Measurements from ENCODE around the gene KIF26B. TPM values are rescaled to one million over a fixed set of nuclear protein-coding genes. Genes with fewer than 3 reads are reported as not detected.

KIF26B gene
- total and polyA plus RNA-seq, 8 donors, result 0.27 to 4.5 (median 0.63) TPM

DNA sequence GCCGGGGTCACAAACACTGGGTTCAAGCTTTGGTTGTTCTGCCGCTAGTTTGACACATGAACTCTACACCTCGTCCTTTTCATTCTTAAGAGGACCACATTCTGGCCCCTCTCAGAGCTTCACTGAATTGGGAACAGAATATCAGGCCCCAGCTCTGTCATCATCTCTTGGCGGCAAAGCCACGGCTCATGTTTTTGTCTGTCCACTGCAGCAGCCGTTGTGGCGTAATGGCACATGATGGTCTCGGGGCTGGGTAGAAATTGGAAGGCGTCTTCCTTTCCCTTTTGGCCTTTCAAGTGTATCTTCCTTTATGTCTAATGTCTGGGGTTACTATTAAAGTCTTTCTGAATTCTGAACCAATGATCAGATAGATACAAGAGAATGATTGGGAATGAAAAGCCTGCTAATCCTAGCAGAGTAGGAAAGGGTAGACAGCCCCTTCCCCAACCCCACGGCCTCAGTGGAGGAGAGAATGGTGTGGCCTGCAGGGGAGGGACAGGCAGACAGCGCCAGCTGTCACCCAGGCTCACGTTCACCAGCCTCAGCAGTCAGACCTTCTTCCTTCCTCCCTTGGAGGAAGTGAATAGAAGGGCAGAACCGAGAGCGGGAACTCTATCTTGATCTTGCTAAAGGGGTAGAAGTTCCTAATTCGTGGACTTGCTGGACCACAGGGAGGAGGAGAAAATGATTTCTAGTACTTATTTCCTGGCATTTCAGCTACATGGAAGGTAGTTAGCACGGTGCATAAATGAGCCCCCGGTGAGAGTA lies 498.1 kb downstream of the KIF26B start:
- Histone ChIP-seq H3K4me1 (no peaks in the 10 kb centered on the region), H3K36me3 (no peaks in the 10 kb centered on the region), H3K9me3 (no peaks in the 10 kb centered on the region), H3K27ac (no peak overlapping the region), H3K27me3 (no peaks in the 10 kb centered on the region), H3K4me3 (no peak overlapping the region)
- ATAC-seq (no peak), DNase-seq (no peak), FAIRE-seq (no peak)
- no peak for TF ChIP-seq CTCF (IDR thresholded peaks at IDR 0.05)
- intact Hi-C loops (cut with DNase I), result no loop called here
- WGBS, 2 donors, result 77 to 79% methylated on average over 17 of the region's 17 CpGs

DNA sequence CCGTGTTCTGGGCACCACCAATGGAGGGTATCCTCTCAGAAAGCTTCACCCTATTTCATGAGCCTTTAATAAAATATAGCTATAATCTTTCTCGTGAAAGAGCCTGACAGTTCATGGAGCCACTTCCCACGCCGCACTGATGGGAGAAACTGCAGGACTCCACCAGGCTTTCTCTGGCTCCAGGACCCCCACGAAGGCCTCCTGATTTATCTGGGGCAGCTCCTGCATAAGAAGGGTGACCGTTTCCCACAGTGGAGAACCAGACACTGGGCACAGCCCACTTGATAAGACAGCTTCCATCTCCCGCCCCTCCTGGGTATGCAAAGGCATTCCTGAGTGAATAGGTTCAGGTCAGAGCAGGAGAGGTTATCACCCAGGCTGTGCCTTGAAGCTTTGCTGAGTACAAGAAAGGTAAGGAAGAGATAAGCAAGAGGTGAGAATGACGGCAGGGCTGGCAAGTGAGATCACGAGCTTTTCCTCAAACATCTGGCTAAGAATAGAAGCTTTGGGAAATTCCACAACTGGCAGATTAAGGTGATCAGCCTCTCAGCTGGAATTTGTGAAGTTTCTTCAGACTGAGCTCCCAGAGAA lies 499.8 kb downstream of the KIF26B start:
- no peaks in the 10 kb centered on the region for H3K27me3 ChIP-seq
- intact Hi-C loops (cut with DNase I), result no loop called here
- no peaks in the 10 kb centered on the region for H3K36me3 ChIP-seq
- no peak overlapping the region for H3K27ac ChIP-seq
- WGBS, 2 donors, result 45 to 47% methylated on average over 9 of the region's 9 CpGs
- ATAC-seq (peak in 1 of 4 donors; percentile 34), FAIRE-seq (no peak), DNase-seq (no peak)
- no peak for TF ChIP-seq CTCF (IDR thresholded peaks at IDR 0.05)
- no peak overlapping the region for H3K4me3 ChIP-seq
- H3K4me1 ChIP-seq, result no peaks in the 10 kb centered on the region
- H3K9me3 ChIP-seq, result no peaks in the 10 kb centered on the region

DNA sequence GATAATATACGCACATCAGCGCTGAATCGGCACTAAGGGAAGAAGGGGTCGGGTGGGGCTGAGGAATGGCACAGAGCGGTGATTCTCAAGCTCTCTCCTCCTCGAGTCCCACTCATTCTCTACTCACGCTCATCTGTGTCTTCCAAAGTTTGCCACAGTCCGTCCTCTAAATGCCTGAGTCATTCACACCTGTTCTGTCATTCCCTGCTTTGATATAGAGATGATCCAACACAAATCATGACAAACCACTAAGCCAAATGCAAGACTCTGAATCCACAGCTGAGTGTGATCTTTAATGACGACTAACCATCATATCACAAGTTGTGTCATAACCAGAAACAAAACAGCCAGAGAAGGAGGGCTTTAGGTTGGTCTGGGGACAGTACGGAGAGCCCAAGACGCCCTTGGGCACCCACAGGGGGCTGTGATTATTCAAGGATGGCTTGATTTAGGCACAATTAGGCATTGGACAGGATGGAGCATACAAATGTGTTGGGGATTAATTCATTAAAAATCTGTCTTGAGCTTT lies 501.5 kb downstream of the KIF26B start:
- no peak overlapping the region for H3K4me3 ChIP-seq
- FAIRE-seq, result no peak
- no peak for DNase-seq

DNA sequence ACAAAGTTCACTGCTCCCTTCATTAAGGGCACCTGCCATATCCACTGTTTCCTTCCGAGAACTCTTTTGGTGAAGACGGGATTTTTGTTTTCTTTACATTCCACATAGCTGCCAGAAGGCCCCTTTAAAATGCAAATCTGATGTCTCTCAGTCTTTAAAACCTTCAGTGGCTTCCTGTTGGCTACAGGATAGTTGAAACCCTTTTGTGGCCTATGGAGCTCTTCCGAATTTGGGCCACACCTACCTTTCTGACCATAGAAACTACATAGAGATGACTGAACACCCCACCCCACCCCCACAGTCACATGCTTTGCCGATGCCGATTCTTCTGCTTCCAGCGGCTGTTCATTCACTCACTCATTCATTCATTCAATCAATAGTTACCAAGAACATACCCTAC lies 502.6 kb downstream of the KIF26B start:
- WGBS, 2 donors, result 77 to 78% methylated on average over 6 of the region's 6 CpGs
- no peak for ATAC-seq
- no peak overlapping the region for H3K4me3 ChIP-seq
- H3K9me3 ChIP-seq, result no peaks in the 10 kb centered on the region
- no peaks in the 10 kb centered on the region for H3K36me3 ChIP-seq
- H3K27ac ChIP-seq, result no peak overlapping the region
- intact Hi-C loops (cut with DNase I), result no loop called here
- no peaks in the 10 kb centered on the region for H3K4me1 ChIP-seq
- no peak for TF ChIP-seq CTCF (IDR thresholded peaks at IDR 0.05)
- no peak for DNase-seq
- H3K27me3 ChIP-seq, result no peaks in the 10 kb centered on the region
- FAIRE-seq, result no peak

More for the DNA sequence above, 501.5 kb downstream of the KIF26B start:
- 89 to 91% methylated on average over 11 of the region's 11 CpGs for WGBS, 2 donors
- intact Hi-C loops (cut with DNase I), result no loop called here
- no peak for TF ChIP-seq CTCF (IDR thresholded peaks at IDR 0.05)
- Histone ChIP-seq H3K27me3 (no peaks in the 10 kb centered on the region), H3K36me3 (no peaks in the 10 kb centered on the region), H3K4me1 (no peaks in the 10 kb centered on the region), H3K27ac (no peak overlapping the region), H3K9me3 (no peaks in the 10 kb centered on the region)
- ATAC-seq, result no peak

GRCh38 chr1:245663373-245663772 lies 508.6 kb downstream of the KIF26B start:
- WGBS, 2 donors, result 78 to 86% methylated on average over 3 of the region's 3 CpGs
- Histone ChIP-seq H3K4me3 (no peak overlapping the region), H3K36me3 (no peaks in the 10 kb centered on the region), H3K4me1 (no peaks in the 10 kb centered on the region), H3K27ac (no peak overlapping the region), H3K9me3 (no peaks in the 10 kb centered on the region), H3K27me3 (no peaks in the 10 kb centered on the region)
- intact Hi-C loops (cut with DNase I), result no loop called here
- DNase-seq (no peak), FAIRE-seq (no peak), ATAC-seq (no peak)
- no peak for TF ChIP-seq CTCF (IDR thresholded peaks at IDR 0.05)

Measured in pancreas (tissue), 10 donors.